Liver (tissue), 9 donors: ENCODE data around the gene TMEM186. TPM values are rescaled to one million over a fixed set of nuclear protein-coding genes. Genes with fewer than 3 reads are reported as not detected.

ENCODE experiments used
- DNase-seq: peaks from one replicate; pipeline ENCODE4 v3.0.0-alpha.2; 2017; ENCODE audit warnings: low spot score
- H3K27ac ChIP-seq, 2 donors: one replicate each; pipeline ENCODE4 v1.7.0; 2013; ENCODE audit warnings: inconsistent platforms in 2 of 2, low read length in 2 of 2, control low read depth in 1 of 2, low read depth in 1 of 2, mild to moderate bottlenecking in 1 of 2
- H3K27me3 ChIP-seq, 4 donors: one replicate each; pipeline versions ENCODE4 v1.6.1 to v1.7.0; 2013; ENCODE audit warnings: low read length in 3 of 4, inconsistent platforms in 1 of 4, mild to moderate bottlenecking in 1 of 4, moderate library complexity in 1 of 4; ENCODE audit not compliant: control insufficient read depth in 4 of 4, insufficient read depth in 4 of 4
- H3K36me3 ChIP-seq, 4 donors: one replicate each; pipeline versions ENCODE4 v1.6.1 to v1.7.0; 2013; ENCODE audit warnings: low read length in 3 of 4, mild to moderate bottlenecking in 3 of 4, low read depth in 1 of 4, moderate library complexity in 1 of 4; ENCODE audit not compliant: control insufficient read depth in 4 of 4, insufficient read depth in 3 of 4
- H3K4me1 ChIP-seq, 4 donors: one replicate each; pipeline versions ENCODE4 v1.6.1 to v1.7.0; 2013; ENCODE audit warnings: low read length in 3 of 4, mild to moderate bottlenecking in 3 of 4, moderate library complexity in 1 of 4; ENCODE audit not compliant: control insufficient read depth in 4 of 4, insufficient read depth in 4 of 4
- H3K4me3 ChIP-seq, 3 donors: one replicate each; pipeline versions ENCODE4 v1.6.1 to v1.7.0; 2013; ENCODE audit warnings: low read length in 3 of 3, control low read depth in 1 of 3, low read depth in 1 of 3, mild to moderate bottlenecking in 1 of 3
- H3K9ac ChIP-seq, 2 donors: one replicate each; pipeline ENCODE4 v1.7.0; 2013; ENCODE audit warnings: low read length in 2 of 2, mild to moderate bottlenecking in 2 of 2, moderate library complexity in 2 of 2, control low read depth in 1 of 2, low read depth in 1 of 2
- H3K9me3 ChIP-seq, 4 donors: one replicate each; pipeline versions ENCODE4 v1.6.1 to v1.7.0; 2013; ENCODE audit warnings: low read length in 3 of 4; ENCODE audit not compliant: control insufficient read depth in 4 of 4
- EGR1 ChIP-seq, 2 donors: IDR thresholded peaks; 2 replicates each; pipeline ENCODE4 v1.6.1; 2016 to 2018; ENCODE audit warnings: antibody characterized with exemption in 2 of 2, low read depth in 2 of 2
- FOXA1 ChIP-seq: IDR thresholded peaks from 2 replicates; pipeline ENCODE4 v1.6.1; 2016; ENCODE audit warnings: antibody characterized with exemption
- FOXA2 ChIP-seq: IDR thresholded peaks from 2 replicates; pipeline ENCODE4 v1.6.1; 2016; ENCODE audit warnings: antibody characterized with exemption
- HNF4A ChIP-seq, 2 donors: conservative IDR thresholded peaks; 2 replicates each; pipeline ENCODE4 v1.6.1; 2016; ENCODE audit warnings: antibody characterized with exemption in 2 of 2, mild to moderate bottlenecking in 2 of 2
- HNF4G ChIP-seq: IDR thresholded peaks from 2 replicates; pipeline ENCODE4 v1.6.1; 2016; ENCODE audit warnings: antibody characterized with exemption
- JUND ChIP-seq, 2 donors: IDR thresholded peaks; 2 replicates each; pipeline ENCODE4 v1.6.1; 2016; ENCODE audit warnings: antibody characterized with exemption in 2 of 2
- NR2F2 ChIP-seq: IDR thresholded peaks from 2 replicates; pipeline ENCODE4 v1.6.1; 2016; ENCODE audit warnings: antibody characterized with exemption
- SP1 ChIP-seq: IDR thresholded peaks from 2 replicates; pipeline ENCODE4 v1.6.1; 2018; ENCODE audit warnings: antibody characterized with exemption, mild to moderate bottlenecking
- TAF1 ChIP-seq: conservative IDR thresholded peaks from 2 replicates; pipeline ENCODE4 v1.6.1; 2016; ENCODE audit warnings: antibody characterized with exemption, mild to moderate bottlenecking
- WGBS: extraction: QIAGEN DNeasy Blood & Tissue Kit; methylation state at CpG from one replicate; pipeline ENCODE4 v1.1.7; 2013; 5-methylcytosine and 5-hydroxymethylcytosine counted together
- polyA plus RNA-seq, 2 donors: library from polyadenylated mRNA; stranded (reverse) in 1 of 2; unstranded in 1 of 2; fragments of 200-250 nt in 1 of 2; fragments of >200 nt in 1 of 2; fragmentation: Nextera tagmentation in 1 of 2; extraction: Ambion mirVana in 1 of 2; gene quantifications; one replicate each; pipeline versions ENCODE4 v1.2.1 to v1.2.3, GENCODE V29; 2013 to 2015
- total RNA-seq, 2 donors: library from RNA; depleted of rRNA; stranded (reverse); fragments of >200 nt; gene quantifications; one replicate each; pipeline ENCODE4 v1.2.3, GENCODE V29; 2014
- TF ChIP-seq, protein P1 (sequence below): IDR thresholded peaks from 2 replicates; pipeline ENCODE4 v1.6.1; 2016; ENCODE audit warnings: antibody characterized with exemption
- TF ChIP-seq, protein P2 (sequence below): IDR thresholded peaks from 2 replicates; pipeline ENCODE4 v1.6.1; 2016; ENCODE audit warnings: antibody characterized with exemption, mild to moderate bottlenecking
- donor health status: healthy.
- donor health status: healthy.
- donor health status: healthy.
- donor health status: healthy.
- donor health status: healthy.

The TMEM186 gene
- total and polyA plus RNA-seq, 4 donors: 3.3 to 11.0 (median 7.1) TPM

GRCh38 chr16:8781797-8782196, 15.6 kb downstream of the TMEM186 start:
- Histone ChIP-seq H3K9ac (no peak overlapping the region), H3K9me3 (no peaks in the 10 kb centered on the region), H3K27ac (no peak overlapping the region), H3K36me3 (peaks cover 11 to 64% (median 41%) of the 10 kb centered on the region in 4 donors), H3K4me3 (no peak overlapping the region), H3K4me1 (no peaks in the 10 kb centered on the region), H3K27me3 (no peaks in the 10 kb centered on the region)
- DNase-seq: no peak
- TF ChIP-seq, protein P1, sequence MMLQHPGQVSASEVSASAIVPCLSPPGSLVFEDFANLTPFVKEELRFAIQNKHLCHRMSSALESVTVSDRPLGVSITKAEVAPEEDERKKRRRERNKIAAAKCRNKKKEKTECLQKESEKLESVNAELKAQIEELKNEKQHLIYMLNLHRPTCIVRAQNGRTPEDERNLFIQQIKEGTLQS: no peak
- no peak for TF ChIP-seq FOXA2
- TF ChIP-seq TAF1: no peak
- no peak for TF ChIP-seq NR2F2
- TF ChIP-seq FOXA1: no peak
- TF ChIP-seq EGR1 (IDR thresholded peaks at IDR 0.05; ENCODE audit: low read depth in 2 of 2): no peak
- no peak for TF ChIP-seq HNF4G
- TF ChIP-seq SP1: no peak
- TF ChIP-seq, protein P2, sequence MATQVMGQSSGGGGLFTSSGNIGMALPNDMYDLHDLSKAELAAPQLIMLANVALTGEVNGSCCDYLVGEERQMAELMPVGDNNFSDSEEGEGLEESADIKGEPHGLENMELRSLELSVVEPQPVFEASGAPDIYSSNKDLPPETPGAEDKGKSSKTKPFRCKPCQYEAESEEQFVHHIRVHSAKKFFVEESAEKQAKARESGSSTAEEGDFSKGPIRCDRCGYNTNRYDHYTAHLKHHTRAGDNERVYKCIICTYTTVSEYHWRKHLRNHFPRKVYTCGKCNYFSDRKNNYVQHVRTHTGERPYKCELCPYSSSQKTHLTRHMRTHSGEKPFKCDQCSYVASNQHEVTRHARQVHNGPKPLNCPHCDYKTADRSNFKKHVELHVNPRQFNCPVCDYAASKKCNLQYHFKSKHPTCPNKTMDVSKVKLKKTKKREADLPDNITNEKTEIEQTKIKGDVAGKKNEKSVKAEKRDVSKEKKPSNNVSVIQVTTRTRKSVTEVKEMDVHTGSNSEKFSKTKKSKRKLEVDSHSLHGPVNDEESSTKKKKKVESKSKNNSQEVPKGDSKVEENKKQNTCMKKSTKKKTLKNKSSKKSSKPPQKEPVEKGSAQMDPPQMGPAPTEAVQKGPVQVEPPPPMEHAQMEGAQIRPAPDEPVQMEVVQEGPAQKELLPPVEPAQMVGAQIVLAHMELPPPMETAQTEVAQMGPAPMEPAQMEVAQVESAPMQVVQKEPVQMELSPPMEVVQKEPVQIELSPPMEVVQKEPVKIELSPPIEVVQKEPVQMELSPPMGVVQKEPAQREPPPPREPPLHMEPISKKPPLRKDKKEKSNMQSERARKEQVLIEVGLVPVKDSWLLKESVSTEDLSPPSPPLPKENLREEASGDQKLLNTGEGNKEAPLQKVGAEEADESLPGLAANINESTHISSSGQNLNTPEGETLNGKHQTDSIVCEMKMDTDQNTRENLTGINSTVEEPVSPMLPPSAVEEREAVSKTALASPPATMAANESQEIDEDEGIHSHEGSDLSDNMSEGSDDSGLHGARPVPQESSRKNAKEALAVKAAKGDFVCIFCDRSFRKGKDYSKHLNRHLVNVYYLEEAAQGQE: no peak
- TF ChIP-seq HNF4A (conservative IDR thresholded peaks at IDR 0.05): no peak
- WGBS: 94% methylated on average over 8 of the region's 8 CpGs

DNA sequence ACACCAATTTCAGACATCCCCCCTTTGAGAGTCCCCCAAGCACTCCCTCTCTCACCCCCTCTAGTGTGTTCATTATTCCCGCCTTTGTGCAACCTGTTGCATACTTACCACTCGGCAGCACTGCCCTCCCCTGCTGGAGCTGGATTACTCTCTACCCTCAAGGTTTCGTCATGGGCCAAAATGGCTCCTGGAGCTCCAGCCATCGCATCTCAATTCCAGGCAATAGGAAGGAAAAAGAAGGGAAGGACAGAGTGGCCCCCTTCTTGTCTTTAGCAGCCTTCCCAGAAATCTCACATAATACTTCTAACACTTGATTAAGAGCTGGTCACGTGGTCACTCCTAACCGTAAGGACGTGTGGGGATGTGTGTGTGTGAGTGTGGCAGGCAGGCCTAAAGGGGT, 20.2 kb downstream of the TMEM186 start:
- H3K4me1 ChIP-seq: no peaks in the 10 kb centered on the region
- H3K9ac ChIP-seq: no peak overlapping the region
- DNase-seq: no peak
- TF ChIP-seq FOXA2 (no peak), JUND (IDR thresholded peaks at IDR 0.05) (no peak), HNF4A (conservative IDR thresholded peaks at IDR 0.05) (no peak), SP1 (no peak)
- TF ChIP-seq, protein P2: no peak
- TF ChIP-seq, protein P1: no peak
- peaks cover 22 to 86% (median 63%) of the 10 kb centered on the region in 4 donors for H3K36me3 ChIP-seq
- H3K4me3 ChIP-seq: no peak overlapping the region
- H3K27ac ChIP-seq: no peak overlapping the region
- WGBS: 85% methylated on average over 7 of the region's 7 CpGs
- H3K9me3 ChIP-seq: no peaks in the 10 kb centered on the region
- no peaks in the 10 kb centered on the region for H3K27me3 ChIP-seq
